ENCODE results near the gene ASB1.

ASB1 gene

DNA sequence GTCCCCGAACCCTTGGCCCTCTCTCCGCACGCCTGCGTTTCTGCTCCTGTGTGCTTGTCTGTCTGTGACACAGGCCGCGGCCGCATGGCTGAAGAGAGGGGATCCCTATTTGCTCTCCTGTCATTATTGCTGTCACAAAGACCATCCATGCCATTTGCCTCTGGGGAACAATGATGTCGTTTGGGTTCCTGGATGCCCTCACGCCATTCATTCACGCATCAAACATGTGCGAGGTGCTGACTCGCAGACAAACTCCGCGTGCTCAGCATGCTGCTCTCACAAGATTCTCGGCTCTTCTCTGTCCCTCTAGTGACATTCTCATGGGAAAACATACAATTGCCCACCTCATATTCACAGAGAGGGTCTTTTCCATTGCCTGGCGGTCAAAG, 67.8 kb downstream of the ASB1 start:
- DNase-seq (ENCODE audit: low read depth in 2 of 2): no peak

DNA sequence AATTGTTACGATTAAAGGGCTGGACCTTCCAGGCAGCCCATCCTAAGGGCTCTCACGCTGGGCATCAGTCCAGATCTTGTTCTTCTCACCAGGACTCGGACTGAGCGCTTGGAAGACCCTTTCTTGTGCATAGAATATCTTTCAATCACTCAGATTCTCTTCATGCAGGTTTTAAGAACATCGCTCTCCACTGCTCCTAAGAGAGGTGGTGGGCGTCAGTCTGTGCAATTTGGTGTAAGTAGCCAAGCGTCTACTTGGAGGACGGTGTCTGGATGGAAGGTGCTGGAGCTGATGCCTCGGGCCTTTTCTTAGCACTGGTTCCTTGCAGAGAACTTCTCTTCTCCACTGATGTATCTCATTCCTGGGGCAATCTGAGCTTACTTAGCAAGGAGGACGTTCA, 68.7 kb downstream of the ASB1 start:
- DNase-seq (ENCODE audit: low read depth in 2 of 2): no peak

GRCh38 chr2:238496756-238497609, 70.3 kb downstream of the ASB1 start:
- DNase-seq (ENCODE audit: low read depth in 2 of 2): no peak

DNA sequence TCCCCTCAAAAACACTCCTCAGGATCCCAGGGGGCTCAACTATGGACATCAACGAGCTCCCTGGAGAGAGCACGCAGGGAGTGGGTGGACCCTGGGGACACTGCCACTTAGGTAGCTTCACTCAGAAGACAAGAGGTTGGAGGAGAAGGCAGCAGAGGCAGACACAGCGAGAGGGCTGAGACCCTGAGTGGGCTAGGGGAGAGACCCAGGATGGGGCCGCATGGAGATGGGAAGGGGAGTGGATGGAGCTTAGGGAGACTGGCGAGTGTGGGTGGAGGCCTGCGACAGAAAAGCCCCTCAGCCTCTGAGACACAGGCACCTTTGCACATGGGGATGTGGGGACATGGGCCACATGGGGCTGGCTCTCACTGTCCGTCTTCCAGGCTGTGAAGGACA, 70.9 kb downstream of the ASB1 start:
- no peak for DNase-seq (ENCODE audit: low read depth in 2 of 2)

DNA sequence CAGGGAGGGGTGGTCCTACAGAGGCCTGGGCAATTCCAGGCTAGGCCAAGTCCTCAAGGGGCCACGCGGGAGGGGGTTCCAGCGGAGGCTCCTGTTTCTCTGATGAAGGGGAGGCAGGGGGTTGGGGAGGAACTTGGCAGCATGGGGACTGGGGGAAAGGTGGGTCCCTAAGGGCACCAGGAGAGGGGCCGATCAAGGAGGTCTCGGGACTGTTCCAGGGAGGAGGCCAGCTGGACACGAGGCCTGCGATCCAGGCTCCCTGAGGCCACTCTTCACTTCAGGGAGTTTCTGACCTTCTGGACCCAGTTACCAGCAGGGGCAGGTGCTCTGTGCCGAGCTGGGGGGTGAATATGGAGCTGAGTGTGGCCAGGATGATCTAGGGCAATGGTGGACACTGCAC, 71.5 kb downstream of the ASB1 start:
- no peak for DNase-seq (ENCODE audit: low read depth in 2 of 2)

GRCh38 chr2:238498691-238499295, 72.1 kb downstream of the ASB1 start:
- DNase-seq (ENCODE audit: low read depth in 2 of 2): no peak

DNA sequence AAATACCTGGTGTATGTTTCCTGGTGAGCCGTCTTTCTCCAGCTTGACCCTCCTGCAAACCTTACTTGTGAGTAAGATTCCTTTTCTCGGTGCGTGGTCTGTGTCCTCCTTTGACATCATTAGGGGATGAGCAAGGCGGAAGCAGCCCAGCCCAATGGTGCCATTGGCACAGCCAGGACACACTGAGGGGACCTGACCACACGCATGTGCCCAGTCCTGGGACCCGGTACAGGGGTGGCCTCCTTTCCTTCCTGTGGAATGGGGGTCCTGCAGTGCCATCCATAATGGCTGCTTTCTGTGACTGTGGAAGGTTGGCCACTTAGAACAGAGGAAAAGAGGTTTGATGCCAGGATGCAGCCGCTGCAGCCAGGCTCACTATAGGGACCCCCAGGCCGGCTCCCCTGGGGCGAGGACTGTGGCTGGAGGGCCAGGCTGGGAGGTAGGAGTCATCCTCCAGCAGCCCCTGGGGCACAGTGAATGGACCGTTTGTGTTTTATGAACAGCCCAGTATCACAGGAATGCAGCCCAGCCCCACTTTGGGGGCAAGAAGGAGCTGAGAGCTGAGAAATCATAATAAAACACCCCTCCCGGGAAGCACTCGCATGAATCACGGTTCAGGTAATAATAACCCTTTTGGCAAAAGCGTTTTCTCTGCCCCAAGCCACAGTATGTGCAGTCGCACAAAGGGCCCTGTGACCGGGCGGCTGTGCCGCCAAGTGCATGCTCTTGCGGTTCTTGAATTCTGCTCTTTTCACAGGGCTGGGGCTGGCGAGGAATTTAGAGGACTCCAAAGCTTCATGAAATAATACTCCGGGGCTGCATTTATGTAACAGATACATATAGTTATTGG, 73.2 kb downstream of the ASB1 start:
- no peak for DNase-seq (ENCODE audit: low read depth in 2 of 2)

DNA sequence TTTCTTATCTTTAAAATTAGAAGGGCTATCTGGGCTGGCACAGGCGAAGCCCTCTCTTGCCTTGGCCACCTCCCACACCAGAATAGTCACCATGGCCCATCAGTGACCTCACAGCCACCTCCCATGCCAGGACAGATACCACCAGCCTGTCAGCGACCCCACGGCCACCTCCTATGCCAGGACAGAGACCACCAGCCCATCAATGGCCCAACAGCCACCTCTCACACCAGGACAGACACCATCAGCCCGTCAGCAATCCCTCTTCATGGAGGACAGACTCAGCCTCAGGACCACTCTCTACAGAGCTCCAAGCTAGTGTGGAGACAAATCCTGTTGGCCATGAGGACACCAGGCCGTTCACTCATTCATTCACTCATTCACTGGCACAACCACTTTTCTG, 74.6 kb downstream of the ASB1 start:
- no peak for DNase-seq (ENCODE audit: low read depth in 2 of 2)
